IMR-90 (cell line): Measurements from ENCODE around the gene SART1.

Experiments used
- MXI1 ChIP-seq: IDR thresholded peaks from 2 replicates; pipeline ENCODE4 v1.6.1; 2012; ENCODE audit warnings: low read depth, mild to moderate bottlenecking, low read length, moderate library complexity, borderline replicate concordance
- POLR2A ChIP-seq: IDR thresholded peaks from 2 replicates; pipeline ENCODE4 v1.6.1; 2012; ENCODE audit warnings: mild to moderate bottlenecking, low read depth, low read length
- TF ChIP-seq, protein P1 (sequence below): conservative IDR thresholded peaks from 2 replicates; pipeline ENCODE4 v1.5.1; 2012; ENCODE audit warnings: mild to moderate bottlenecking, low read depth, low read length, improper control_type of control experiment
- TF ChIP-seq, protein P2 (sequence below): fragments of 150-350 bp; IDR thresholded peaks from 2 replicates; pipeline ENCODE4 v1.6.1; 2016; ENCODE audit warnings: low read depth, mild to moderate bottlenecking, low read length, moderate library complexity, borderline replicate concordance

GRCh38 chr11:65987336-65987735, 25.8 kb downstream of the SART1 start:
- TF ChIP-seq, protein P1, sequence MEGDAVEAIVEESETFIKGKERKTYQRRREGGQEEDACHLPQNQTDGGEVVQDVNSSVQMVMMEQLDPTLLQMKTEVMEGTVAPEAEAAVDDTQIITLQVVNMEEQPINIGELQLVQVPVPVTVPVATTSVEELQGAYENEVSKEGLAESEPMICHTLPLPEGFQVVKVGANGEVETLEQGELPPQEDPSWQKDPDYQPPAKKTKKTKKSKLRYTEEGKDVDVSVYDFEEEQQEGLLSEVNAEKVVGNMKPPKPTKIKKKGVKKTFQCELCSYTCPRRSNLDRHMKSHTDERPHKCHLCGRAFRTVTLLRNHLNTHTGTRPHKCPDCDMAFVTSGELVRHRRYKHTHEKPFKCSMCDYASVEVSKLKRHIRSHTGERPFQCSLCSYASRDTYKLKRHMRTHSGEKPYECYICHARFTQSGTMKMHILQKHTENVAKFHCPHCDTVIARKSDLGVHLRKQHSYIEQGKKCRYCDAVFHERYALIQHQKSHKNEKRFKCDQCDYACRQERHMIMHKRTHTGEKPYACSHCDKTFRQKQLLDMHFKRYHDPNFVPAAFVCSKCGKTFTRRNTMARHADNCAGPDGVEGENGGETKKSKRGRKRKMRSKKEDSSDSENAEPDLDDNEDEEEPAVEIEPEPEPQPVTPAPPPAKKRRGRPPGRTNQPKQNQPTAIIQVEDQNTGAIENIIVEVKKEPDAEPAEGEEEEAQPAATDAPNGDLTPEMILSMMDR: no peak
- no peak for TF ChIP-seq MXI1
- TF ChIP-seq POLR2A: no peak
- TF ChIP-seq, protein P2, sequence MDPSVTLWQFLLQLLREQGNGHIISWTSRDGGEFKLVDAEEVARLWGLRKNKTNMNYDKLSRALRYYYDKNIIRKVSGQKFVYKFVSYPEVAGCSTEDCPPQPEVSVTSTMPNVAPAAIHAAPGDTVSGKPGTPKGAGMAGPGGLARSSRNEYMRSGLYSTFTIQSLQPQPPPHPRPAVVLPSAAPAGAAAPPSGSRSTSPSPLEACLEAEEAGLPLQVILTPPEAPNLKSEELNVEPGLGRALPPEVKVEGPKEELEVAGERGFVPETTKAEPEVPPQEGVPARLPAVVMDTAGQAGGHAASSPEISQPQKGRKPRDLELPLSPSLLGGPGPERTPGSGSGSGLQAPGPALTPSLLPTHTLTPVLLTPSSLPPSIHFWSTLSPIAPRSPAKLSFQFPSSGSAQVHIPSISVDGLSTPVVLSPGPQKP: no peak
